HG03060 (cell line): ENCODE results near the gene ATP1A4.
"Not testable (repeated sequence)": the region's sequence is repeated elsewhere in the genome, so short reads cannot be mapped to it uniquely, and the experiment has no call there.

Source experiments
- ATAC-seq: cut with Tn5 transposase; IDR thresholded peaks from one replicate; pipeline ENCODE4 v1.9.1; 2021; ENCODE audit warnings: low read depth, moderate number of reproducible peaks; ENCODE audit not compliant: unreplicated experiment

Gene ATP1A4

DNA sequence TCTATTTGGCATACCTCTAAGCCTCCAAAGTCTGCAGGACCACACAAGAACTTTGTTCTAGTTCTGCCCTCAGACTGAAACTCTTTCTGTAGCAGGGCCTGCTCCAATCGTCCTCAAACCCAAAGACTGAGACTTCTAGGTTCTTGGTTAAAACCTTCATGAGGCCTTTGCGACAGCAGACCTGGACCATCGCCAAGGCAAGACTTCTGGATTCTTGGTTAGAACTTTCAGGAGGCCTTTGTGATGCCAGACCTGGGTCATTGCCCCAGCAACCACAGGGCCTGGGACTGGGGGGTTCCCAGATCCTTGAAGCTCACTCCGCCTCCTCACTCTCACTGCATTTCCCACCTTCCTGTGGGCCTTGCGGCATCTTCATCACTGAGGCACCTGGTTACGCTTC lies at the start of gene ATP1A4:
Gene ATP1A4, plus strand, starts transcription at position 301 of the 400 bp plus-strand sequence. CDS start 438 bp downstream, outside the sequence.
- no peak for ATAC-seq

DNA sequence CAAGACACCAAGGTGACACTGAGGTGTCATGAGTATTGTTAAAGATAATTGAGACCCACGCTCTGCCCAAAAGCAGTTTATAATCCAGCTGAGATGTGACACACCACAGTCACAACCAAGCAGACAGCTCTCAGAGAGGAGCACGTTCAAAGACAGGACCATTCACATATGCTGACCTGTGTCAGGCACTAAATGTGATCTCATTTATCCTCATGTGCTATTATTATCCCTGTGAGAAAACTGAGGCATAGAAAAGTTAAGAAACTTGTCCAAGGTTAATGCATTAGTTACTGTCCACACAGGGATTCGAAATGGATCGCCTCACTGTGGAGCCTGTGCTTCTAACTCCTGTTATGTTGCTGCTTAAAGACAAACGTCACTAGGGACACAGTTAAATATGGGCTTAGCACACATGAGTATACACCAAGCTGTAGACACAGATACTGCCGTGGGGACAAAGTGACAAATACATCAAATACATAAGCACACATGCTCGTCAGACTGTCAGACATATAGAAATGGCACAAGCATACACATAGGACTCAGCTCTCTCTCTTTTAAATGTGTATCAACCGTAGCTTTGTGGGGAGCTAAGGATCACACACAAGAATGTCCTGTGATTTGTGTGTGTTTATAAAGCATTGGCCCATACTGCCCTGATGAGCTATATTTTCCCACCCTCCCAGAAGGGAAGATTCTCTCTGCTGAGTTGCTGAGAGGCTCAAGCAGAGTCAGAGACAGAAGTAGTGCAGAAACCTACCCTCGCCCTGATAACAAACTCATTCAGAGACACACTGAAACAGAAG lies 49.5 kb upstream of the ATP1A4 start:
- no peak for ATAC-seq

GRCh38 chr1:160103658-160104408 lies 47.6 kb upstream of the ATP1A4 start:
- no peak for ATAC-seq

- no peak for ATAC-seq
Observed at GRCh38 chr1:160104486-160104885, 46.9 kb upstream of the ATP1A4 start.

DNA sequence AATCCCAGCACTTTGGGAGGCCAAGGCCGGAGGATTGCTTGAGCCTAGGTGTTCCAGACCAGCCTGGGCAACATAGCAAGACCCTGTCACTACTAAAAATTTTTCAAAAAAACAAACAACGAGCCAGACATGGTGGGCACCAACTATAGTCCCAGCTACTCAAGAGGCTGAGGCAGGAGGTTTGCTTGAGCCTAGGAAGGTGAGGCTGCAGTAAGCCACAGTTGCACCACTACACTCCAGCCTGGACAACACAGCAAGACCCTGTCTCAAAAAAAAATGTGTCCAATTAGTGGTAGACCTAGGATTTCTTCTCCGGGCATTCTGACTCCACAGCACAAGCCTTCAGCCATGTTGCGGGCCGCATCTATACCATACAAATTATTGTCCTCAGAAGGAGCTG lies 46.2 kb upstream of the ATP1A4 start:
- no peak for ATAC-seq

- ATAC-seq: no peak
Observed at GRCh38 chr1:160107512-160107911, 43.9 kb upstream of the ATP1A4 start.

DNA sequence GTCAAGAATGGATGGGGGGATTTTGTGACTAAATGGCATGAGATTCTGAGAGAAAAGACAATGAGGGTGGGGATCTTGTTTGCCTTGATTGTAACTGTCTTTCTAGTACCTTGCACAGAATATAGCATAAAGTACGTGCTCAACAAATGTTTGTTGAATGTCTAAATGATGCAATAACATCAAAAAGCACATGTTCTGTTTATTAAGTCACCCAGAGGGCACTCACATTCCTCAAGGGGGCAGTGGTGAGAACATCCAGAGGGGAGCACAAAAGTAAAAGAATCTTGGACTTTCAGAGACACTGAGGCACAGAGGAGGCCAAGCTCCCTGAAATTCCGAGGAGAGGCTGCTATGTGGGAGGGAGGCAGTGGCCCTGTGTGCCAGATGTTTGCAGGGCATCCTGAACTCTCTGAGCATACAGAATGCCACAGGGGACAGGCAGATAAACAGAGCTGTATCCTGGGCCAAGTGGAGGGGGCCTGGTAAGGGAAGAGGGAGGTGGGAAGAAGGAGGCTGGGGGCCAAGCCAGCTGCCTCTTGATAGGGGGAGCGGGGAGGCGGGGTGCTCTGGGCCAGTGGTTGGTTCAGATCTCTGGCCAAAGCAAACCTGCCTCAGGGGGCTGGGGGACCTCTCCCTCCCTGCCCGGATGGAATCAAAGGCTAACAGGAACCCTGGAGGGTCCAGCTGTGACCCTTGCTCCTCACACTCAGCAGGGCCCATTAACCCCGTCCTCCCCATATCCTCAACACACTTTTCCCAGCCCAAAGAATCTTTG lies 42.3 kb upstream of the ATP1A4 start:
- ATAC-seq: no peak

GRCh38 chr1:160109686-160110085 lies 41.7 kb upstream of the ATP1A4 start:
- ATAC-seq: no peak

GRCh38 chr1:160111462-160111861 lies 39.9 kb upstream of the ATP1A4 start:
- not testable (repeated sequence) for ATAC-seq

DNA sequence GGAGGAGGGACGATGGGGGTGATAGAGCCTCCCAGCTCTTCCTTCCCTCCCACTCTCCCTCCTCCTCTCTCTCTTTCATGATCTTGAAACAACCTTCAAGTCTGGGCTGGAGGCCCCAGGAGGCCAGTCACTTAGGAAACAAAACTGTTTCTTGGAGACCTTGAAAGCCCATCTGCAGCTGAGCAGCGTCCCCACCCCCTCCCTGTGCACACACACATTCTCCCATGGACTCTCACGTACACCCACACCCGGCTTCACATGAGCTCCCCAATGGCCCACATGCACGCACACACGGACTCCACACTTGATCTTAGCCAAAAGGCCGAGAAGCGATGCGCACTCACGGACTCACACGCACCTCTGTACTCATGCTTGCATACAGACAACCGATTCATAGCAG lies 39.0 kb upstream of the ATP1A4 start:
- no peak for ATAC-seq

GRCh38 chr1:160113407-160113806 lies 38.0 kb upstream of the ATP1A4 start:
- no peak for ATAC-seq

DNA sequence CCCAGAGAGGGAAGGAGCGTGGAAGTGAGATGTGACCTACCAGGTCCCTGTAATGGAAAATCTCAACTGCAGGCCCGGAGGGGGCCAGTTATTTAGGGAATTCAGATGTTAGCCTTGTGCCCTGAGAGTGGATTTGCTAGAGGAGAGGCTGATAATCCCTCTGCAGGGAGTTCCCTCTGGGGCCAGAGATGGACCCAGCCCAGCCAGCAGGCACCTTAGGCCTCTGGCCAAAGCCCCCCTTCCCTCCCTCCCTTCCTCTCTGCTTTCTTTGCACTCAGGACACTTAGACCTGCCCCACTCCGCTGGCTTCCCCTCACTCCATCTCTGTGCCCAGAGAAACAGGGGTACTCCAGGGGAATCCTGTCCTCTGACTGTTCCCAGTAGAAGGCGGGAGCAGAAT lies 37.3 kb upstream of the ATP1A4 start:
- ATAC-seq: no peak

DNA sequence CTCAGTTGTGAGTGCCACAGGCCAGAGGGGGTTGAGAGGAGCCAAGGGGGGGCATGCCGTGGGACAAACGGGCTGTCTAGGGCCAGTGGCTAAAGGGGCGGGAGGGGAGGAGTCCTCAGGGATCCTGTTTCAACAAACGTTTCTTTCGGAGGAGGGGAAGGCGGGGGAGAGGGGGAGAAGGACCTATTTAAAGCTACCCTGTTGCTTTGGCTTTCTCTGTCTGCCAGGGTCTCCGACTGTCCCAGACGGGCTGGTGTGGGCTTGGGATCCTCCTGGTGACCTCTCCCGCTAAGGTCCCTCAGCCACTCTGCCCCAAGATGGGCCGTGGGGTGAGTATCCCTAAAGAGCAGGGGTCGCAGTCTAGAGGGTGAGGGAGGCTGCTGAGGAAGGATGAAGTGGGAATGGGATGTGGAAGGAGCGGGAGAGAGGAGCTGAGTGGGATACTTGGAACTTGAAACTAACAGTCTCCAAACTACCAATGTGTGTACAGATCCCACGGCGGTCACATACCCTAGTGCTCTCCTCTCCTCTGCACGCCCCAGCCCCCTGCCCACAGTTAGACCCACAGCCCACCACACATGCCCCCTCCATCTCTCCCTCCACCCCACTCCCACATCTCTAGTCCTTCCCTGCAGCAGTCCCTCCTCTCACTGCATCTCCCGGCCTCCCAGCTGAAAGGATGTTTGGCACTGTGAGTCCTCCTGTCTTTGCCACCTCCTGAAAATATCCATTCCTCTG lies 35.7 kb upstream of the ATP1A4 start, which contains the start of gene ATP1A2:
Gene ATP1A2, plus strand, starts transcription at position 215 of the 738 bp plus-strand sequence. Its CDS starts 103 bp downstream, at position 318.
- no peak for ATAC-seq

GRCh38 chr1:160116283-160117147 lies 34.9 kb upstream of the ATP1A4 start:
- no peak for ATAC-seq

GRCh38 chr1:160117300-160117699 lies 34.1 kb upstream of the ATP1A4 start:
- no peak for ATAC-seq

- no peak for ATAC-seq
Observed at GRCh38 chr1:160117709-160118183, 33.7 kb upstream of the ATP1A4 start.

- ATAC-seq: no peak
Observed at GRCh38 chr1:160118928-160119327, 32.5 kb upstream of the ATP1A4 start.

DNA sequence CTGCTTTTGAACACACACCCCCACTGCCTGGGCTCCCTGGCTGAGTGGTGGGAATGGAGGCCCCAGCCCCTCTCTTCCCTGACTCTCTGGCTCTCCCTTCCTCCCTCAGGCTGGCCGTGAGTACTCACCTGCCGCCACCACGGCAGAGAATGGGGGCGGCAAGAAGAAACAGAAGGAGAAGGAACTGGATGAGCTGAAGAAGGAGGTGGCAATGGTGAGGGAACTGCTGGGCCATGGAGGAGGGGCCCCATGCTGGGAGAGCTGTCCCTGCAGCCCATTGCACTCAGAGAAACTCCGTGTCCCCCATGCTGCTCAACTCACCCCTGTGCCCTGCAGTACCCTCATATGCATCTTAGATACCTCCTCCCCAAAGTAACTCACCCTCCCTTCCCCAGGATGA lies 30.6 kb upstream of the ATP1A4 start:
- ATAC-seq: no peak

GRCh38 chr1:160121388-160121787 lies 30.0 kb upstream of the ATP1A4 start:
- ATAC-seq: no peak
